ENCODE data around the gene AGBL5.

DNA sequence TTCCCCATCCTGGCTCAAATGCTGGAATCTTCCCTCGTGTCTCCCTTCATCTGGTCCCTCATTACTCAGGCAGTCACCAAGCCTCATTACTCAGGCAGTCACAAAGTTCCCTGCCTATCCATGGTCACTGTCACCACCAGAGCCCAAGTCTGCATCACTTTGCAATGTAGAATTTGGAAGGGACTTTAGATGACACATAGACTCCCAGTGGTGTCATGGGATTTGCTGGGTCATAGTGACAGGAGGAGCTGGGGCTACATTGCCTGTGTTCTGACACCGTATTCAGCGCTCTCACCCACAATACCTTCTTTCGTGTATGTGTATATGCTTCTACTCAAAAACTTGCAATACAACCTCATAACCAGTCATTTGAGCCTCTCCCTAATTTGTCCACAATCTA, 24.9 kb downstream of the AGBL5 start:
- TF ChIP-seq, protein P1, sequence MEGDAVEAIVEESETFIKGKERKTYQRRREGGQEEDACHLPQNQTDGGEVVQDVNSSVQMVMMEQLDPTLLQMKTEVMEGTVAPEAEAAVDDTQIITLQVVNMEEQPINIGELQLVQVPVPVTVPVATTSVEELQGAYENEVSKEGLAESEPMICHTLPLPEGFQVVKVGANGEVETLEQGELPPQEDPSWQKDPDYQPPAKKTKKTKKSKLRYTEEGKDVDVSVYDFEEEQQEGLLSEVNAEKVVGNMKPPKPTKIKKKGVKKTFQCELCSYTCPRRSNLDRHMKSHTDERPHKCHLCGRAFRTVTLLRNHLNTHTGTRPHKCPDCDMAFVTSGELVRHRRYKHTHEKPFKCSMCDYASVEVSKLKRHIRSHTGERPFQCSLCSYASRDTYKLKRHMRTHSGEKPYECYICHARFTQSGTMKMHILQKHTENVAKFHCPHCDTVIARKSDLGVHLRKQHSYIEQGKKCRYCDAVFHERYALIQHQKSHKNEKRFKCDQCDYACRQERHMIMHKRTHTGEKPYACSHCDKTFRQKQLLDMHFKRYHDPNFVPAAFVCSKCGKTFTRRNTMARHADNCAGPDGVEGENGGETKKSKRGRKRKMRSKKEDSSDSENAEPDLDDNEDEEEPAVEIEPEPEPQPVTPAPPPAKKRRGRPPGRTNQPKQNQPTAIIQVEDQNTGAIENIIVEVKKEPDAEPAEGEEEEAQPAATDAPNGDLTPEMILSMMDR (tag by site-specific recombination; IDR thresholded peaks at IDR 0.05): no peak
- TF ChIP-seq YY2 (tag by site-specific recombination; IDR thresholded peaks at IDR 0.05): no peak
- TF ChIP-seq BCL11A (tag by site-specific recombination; IDR thresholded peaks at IDR 0.05; ENCODE audit: low read depth): no peak
- TF ChIP-seq ZNF404 (tag by site-specific recombination; IDR thresholded peaks at IDR 0.05): no peak
- no peak for TF ChIP-seq ZEB2 (tag by site-specific recombination; IDR thresholded peaks at IDR 0.05)
- TF ChIP-seq ZNF16 (tag by site-specific recombination; IDR thresholded peaks at IDR 0.05; ENCODE audit: low read depth): no peak
- no peak for TF ChIP-seq ZNF23 (tag by site-specific recombination; IDR thresholded peaks at IDR 0.05; ENCODE audit: borderline replicate concordance)
- TF ChIP-seq IKZF3 (tag by site-specific recombination; IDR thresholded peaks at IDR 0.05): no peak
- TF ChIP-seq TCF7L2 (IDR thresholded peaks at IDR 0.05; ENCODE audit: borderline replicate concordance, low read depth, low read length): no peak
- no peak for TF ChIP-seq ZNF114 (tag by site-specific recombination; IDR thresholded peaks at IDR 0.05)
- no peak for TF ChIP-seq KLF16 (tag by site-specific recombination; IDR thresholded peaks at IDR 0.05)
- TF ChIP-seq ZNF660 (tag by site-specific recombination; IDR thresholded peaks at IDR 0.05): no peak

Data from HEK293 (cell line).